ENCODE data around the gene SYNDIG1.

The SYNDIG1 gene

DNA sequence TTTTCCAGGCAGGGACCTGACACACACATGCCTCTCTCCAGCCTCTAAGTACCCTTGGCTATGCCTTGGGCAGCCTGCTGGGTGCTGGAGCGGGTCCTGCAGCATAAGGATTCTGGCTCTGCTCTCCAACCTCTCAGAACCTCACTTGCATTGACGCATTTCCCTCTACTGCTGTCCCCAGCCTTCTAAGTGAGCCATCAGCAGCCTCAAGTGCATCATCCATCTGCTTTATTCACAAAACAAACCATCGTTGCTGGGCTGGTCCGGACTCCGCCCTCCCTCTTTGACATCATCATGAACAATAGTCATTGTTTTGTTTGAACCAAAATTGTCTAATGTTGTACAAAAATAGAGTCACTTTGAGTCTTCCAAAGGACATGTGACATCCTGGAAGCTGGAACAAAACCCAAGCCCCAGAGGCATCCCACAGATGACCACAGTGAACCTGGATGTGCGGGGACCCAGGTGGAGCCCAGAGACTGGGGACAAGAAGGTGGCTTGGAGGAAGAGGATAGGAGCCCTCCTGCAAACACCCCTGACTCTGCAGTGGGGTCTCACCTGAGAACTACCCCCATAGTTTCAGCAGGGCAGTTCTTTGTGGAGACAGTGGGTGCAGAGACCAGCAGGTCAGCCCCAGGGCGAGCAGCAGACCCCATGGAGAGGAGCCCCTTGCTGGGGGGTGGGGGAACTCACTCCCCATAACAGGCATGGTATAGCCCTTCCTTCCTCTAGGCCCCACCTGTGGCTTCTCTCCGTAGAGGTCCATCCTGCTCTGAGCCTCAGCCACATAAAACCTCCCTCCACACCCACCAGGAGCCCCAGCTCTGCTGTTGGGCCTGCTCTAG is 230.1 kb downstream of the SYNDIG1 start:
- no peak for DNase-seq

DNA sequence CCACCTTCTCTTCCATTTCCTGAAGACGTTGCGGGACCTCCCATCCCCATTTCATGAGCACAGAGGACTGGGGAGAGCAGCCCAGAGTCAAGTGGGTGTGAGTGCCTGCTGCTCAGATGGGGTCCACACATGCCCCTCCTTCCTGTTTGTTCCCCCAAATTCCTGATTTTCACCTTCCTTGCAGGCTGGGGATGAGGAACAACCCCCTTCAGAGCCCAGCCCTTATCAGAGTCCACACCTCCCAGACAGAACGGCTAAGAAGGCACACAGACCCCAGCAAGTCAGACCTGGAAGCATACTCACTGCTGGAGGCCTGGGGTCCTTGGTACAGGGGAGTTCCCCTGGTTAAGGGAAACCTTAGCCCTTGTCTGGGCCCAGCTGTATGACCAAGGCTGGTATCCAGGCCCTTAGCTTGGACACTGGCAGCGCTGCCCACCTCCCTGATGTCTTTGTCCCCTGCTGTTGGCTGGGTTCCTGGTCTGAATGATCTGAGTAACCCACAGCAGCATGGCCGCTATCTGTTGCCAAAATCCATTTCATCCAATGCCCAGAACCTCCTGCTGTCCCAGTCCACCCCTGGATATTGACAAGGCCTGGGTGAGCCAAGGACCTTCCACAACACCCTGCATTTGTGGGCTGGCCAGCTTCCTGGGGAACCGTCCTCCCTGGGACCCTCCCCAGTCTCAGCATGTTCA is 230.9 kb downstream of the SYNDIG1 start:
- DNase-seq, result no peak

DNA sequence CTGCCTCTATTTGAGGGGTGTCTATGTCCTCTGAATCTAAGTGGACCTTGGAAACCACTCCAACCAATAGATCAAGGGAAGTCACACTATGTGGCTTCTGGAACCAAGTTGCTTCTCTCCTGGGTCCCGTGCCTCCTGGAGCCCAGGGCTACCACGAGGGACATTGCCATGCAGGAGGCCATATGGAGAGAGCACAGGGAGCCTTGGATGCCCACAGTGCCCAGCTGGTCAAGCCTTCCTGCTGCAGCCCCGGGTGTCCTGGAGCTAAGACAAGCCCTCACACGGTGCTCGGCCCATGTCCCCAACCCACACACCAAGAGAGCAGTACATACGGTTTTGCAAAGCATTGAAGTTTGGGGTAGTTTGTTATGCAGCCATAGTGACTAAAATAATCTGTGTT is 231.6 kb downstream of the SYNDIG1 start:
- no peak for DNase-seq

DNA sequence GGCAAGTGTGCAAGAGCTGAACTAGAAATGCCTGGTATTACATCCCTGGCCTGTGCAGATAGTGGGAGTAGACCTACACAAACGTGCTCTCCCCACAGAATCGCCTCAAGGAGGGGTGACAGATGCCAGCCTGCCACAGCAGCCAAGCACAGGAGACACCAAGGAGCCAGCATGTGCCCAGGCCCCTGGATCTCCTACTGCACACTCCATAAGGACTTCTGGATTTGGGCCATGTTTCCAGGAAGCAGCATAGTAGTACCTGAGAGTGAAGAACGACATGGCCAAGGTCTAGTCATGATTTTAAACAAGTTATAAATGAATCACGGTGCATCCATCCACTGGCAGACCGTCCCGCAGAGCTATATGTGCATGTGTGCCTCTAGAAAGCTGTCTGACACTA is 232.2 kb downstream of the SYNDIG1 start:
- DNase-seq, result no peak

DNA sequence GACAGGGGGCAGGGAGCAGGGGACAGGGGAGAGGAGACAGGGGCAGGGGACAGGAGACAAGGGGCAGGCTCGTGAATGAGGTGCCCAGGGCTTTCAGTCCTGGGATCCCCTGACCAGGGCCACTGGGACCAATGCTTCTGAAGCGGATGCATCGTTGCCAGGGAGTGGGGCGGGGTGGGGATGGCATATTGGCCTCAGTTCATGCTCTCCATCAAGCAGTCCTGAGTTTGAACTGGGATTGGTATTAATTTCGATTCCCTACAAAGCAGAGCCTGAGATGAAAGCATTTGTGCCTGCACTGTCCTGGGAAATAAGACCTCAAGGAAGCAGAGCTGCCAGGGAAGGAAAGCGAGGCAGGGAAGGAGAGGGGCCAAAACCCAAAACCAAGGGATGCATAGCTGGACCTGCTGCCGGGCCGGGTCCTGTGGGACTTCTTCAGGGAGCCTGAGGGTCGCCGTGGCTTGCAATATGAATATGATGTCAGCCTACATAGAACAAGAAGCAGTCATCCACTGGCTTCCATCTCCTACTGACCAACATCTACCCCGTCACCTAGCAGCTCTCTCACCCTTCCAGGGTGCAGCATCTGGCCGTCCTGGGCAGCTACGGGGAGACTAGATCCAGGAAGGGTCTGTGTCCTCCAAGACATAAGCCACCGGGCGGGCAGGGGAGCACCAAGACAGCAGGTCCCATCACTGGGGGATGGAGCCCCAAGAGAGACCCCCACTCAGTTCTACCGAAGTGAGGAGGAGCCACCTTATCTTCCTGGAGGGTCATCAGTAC is 233.3 kb downstream of the SYNDIG1 start:
- no peak for DNase-seq

DNA sequence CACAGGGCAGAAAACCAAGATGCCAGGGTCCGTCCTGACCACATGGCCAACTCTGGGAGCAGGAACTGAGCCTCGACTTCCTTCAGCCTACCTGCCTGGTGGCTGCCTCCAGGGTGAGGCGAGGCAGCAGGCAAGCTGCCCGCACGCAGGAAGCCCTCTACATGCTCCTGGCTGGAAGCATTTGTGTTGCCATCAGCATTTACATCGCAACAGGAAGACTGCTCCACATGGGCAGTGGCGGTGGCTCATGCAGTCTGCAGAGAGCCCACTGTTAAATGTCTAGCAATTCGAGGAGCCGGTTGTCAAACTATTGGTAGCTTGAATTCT is 233.8 kb downstream of the SYNDIG1 start:
- no peak for DNase-seq

DNA sequence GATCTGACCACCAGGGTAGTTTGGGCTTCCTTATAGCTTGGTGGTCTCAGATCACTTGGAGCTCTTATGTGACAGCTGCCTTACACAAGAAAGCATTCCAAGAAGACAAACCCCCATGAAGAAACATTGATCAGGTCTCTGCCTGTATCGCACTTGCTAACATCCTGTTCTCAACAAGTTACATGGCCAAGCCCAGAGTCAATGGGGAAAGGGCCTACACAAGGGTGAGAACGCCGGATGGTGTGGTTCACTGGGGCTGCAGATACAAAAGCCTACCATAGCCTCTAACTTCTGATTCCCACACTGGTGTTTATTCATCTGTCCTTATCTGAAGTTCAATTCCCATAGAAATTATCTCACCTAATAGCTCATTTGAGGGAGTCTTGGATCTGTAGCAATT is 235.5 kb downstream of the SYNDIG1 start:
- no peak for DNase-seq

DNA sequence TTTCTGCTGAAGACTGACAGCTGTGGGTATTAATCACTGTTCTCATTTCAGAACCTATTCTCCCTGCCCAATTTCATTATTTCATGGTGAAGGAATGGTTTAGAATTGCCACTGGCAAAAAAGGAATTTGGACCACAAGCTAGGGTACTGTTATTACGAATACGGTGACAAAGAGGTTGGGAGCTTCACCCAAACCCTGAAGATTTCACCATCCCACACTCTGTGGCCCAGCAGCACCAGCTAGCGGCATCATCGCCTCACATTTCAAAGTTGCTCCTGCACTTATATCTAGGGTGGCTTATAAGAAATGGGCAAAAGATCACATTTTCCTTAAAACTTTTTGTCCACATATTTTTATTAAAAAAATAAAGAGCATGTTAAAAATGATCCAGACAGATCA is 236.1 kb downstream of the SYNDIG1 start:
- no peak for DNase-seq

DNA sequence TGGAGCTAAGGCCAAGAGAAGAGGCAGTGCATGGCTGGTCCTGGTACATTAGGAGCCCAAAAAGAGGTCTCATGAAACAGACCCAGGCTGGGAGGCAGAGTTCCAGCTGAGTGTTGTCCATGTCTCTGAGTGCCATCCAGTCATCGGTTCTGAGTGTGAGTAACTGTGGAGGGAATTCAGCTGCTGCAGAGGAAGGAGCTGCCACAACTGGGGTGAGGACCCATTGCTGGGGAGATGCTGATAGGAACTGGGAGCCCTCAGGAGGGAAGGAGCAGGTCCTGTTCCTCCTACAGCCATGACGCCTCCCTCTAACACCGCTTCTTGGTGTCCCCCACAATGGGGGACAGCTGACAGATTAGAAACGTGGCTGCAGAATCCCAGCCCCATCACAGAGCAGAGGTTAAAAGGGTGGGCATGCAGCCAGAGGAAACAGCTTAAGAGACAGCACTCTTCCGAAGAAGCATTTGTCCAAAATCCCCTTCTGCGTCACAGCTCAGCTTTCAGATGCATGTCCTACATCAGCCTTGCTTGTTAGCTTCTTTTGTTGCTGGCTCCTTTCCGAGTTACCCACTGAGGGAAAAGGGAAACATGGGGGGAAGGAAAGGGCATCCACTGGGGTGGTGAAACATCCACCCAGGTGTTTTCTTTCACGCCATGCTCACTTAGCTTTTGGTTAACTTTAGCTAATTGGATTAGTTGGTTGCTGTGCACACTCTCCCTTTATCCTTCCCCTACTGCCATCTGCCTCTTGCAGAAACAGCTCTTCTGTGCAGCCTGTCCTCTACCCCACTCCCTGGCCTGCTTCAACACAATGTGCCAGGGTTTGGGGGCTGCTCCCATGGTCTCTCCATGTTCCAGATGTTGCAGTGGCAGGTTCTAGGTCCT is 239.2 kb downstream of the SYNDIG1 start:
- DNase-seq, result no peak

Data from central memory CD4-positive, alpha-beta T cell (primary cell).